Colonic mucosa (tissue), 4 donors: ENCODE data around the gene ITPR3. TPM values are rescaled to one million over a fixed set of nuclear protein-coding genes. Genes with fewer than 3 reads are reported as not detected.

ENCODE experiments used
- DNase-seq: peaks from one replicate; pipeline ENCODE4 v3.0.0-alpha.2; 2020
- H3K27ac ChIP-seq: fragments of 200-600 bp; one replicate; pipeline ENCODE4 v1.8.0; 2021
- H3K27me3 ChIP-seq: fragments of 200-600 bp; one replicate; pipeline ENCODE4 v1.8.0; 2021
- H3K36me3 ChIP-seq: fragments of 200-600 bp; one replicate; pipeline ENCODE4 v1.8.0; 2021
- H3K4me1 ChIP-seq: fragments of 200-600 bp; one replicate; pipeline ENCODE4 v1.8.0; 2021; ENCODE audit warnings: mild to moderate bottlenecking
- H3K4me3 ChIP-seq: fragments of 200-600 bp; one replicate; pipeline ENCODE4 v1.8.0; 2021
- H3K9ac ChIP-seq, 2 donors: one replicate each; pipeline ENCODE4 v1.7.0; 2013; ENCODE audit warnings: control low read depth in 2 of 2, low read depth in 2 of 2, low read length in 2 of 2
- H3K9me3 ChIP-seq: fragments of 200-600 bp; one replicate; pipeline ENCODE4 v1.8.0; 2021
- intact Hi-C: fragments of 100-400 bp; cut with DNase I; formaldehyde crosslinking; loops from one replicate; pipeline ENCODE4 v1.14.1; 2022
- total RNA-seq, 2 donors: library from RNA; stranded (reverse); fragmentation: NEBNext Ultra II Directional in 1 of 2; extraction: Animal tissue kit (Norgen Biotek cat#: 25700) in 1 of 2; gene quantifications; one replicate each; pipeline ENCODE4 v1.2.1, GENCODE V29; 2021
- TF ChIP-seq, protein P1 (sequence below): fragments of 200-600 bp; IDR thresholded peaks from one replicate; pipeline ENCODE4 v1.8.0; 2022; ENCODE audit warnings: antibody characterized with exemption, mild to moderate bottlenecking
- donor health status: healthy.
- donor health status: DM: no; HTN: no; CAD: no.
- donor health status: DM: no; HTN: no; CAD: no.

Gene ITPR3
- total RNA-seq, 2 donors from 2014 or later, result 86.2 to 119 TPM

DNA sequence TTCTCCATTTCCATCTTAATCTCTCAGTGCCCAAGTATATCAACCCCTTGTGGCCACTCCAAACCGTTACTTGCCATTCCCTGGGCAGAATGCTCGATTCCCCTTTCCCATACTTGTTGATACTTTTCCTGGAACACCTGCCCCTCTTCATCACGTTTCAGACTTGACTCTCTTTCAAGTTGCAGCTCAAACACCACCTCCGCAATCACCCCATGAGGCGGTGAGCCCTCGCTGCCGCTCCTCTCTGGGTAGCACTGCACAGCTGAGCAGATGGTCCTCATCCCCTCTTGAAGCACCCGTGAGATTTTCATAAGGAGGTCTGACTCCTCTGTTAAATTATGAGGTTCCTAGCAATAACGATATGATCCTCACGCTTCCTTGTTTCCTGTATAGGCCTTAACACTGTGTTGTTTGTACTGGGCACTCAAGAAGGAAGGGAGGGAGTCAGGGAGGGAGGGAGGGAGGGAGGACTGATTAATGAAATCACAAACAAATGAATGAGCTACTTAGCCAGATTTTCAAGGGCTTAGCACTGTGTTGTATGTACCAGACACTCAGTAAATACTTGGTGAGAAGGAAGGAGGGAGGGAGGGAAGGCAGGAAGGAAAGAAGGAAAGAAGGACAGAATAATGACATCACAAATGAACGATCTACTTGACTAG is 98.3 kb downstream of the ITPR3 start:
- H3K36me3 ChIP-seq, result no peaks in the 10 kb centered on the region
- no peaks in the 10 kb centered on the region for H3K27me3 ChIP-seq
- H3K4me3 ChIP-seq, result no peak overlapping the region
- H3K27ac ChIP-seq, result no peak overlapping the region
- no peak for DNase-seq
- no peaks in the 10 kb centered on the region for H3K4me1 ChIP-seq
- intact Hi-C loops, result no loop called here
- H3K9ac ChIP-seq, result no peak overlapping the region
- TF ChIP-seq, protein P1, sequence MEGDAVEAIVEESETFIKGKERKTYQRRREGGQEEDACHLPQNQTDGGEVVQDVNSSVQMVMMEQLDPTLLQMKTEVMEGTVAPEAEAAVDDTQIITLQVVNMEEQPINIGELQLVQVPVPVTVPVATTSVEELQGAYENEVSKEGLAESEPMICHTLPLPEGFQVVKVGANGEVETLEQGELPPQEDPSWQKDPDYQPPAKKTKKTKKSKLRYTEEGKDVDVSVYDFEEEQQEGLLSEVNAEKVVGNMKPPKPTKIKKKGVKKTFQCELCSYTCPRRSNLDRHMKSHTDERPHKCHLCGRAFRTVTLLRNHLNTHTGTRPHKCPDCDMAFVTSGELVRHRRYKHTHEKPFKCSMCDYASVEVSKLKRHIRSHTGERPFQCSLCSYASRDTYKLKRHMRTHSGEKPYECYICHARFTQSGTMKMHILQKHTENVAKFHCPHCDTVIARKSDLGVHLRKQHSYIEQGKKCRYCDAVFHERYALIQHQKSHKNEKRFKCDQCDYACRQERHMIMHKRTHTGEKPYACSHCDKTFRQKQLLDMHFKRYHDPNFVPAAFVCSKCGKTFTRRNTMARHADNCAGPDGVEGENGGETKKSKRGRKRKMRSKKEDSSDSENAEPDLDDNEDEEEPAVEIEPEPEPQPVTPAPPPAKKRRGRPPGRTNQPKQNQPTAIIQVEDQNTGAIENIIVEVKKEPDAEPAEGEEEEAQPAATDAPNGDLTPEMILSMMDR, result no peak
- H3K9me3 ChIP-seq, result no peaks in the 10 kb centered on the region

DNA sequence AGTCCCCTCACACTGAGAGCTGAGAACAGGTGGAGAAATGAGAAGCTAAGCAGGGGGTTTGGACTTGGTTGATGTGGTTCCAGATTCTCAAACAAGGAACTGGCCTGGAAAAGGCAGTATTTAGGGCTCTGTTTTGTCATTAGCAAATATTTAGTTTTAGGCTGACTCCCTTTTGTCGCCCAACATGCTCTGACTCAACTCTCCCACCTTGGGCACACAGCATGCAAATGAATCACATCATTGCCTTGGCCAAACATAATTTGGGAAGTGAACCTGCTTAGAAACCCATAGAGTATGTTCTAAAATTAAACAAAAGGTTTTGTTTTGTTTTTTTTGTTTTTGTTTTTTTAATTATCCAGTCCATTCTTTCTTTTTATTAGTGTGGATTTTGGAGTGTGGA is 99.9 kb downstream of the ITPR3 start:
- no peak overlapping the region for H3K9ac ChIP-seq
- DNase-seq, result no peak
- H3K36me3 ChIP-seq, result no peaks in the 10 kb centered on the region
- no peak overlapping the region for H3K27ac ChIP-seq
- TF ChIP-seq, protein P1, result no peak
- H3K27me3 ChIP-seq, result no peaks in the 10 kb centered on the region
- H3K9me3 ChIP-seq, result no peaks in the 10 kb centered on the region
- intact Hi-C loops, result no loop called here
- no peaks in the 10 kb centered on the region for H3K4me1 ChIP-seq
- H3K4me3 ChIP-seq, result no peak overlapping the region

DNA sequence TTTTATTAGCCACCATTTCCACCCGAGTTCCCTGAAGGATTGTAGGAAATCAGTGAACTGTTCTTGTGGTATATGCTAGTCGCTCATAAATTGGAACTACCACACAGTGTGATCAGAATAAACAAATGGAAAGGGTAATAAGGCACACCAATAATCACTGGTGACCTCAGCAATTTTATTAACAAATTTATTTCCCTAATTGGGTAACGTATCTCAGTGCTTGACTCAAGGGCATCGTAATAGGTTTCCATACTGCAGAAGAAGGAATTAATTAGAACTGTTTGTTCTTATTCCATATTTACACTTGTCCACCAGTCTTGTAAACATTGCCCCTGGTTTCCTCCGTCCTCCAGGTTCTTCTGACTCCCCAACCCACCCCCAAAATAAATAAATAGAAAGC is 100.4 kb downstream of the ITPR3 start:
- Histone ChIP-seq H3K4me1 (no peaks in the 10 kb centered on the region), H3K9me3 (no peaks in the 10 kb centered on the region), H3K4me3 (no peak overlapping the region), H3K27ac (no peak overlapping the region), H3K27me3 (no peaks in the 10 kb centered on the region), H3K9ac (no peak overlapping the region), H3K36me3 (no peaks in the 10 kb centered on the region)
- no peak for DNase-seq
- TF ChIP-seq, protein P1, result no peak
- intact Hi-C loops, result no loop called here

DNA sequence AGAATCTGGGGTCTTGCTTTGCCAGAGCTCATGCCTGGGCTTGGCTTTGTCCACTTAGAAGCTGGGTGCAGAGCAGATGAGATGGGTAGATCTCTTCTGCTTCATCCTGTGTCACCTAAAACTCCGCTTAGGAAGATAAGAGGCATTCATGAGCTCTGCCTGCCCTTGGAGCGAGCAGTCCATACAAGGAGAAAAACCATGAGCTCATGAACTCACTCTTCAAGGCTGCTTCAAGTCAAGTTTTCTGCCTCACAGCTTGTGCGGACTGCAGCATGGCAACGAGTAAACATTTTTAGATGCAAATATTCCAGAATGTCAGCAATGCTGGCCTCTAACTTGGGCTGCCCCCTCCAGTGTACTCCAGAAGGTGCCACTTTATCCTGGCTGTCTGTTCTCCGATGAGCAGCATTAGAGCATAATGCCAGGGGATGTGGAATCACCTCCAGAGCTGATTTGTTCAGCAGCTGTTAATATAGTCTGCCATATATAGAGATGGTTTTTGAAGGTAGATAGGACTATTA is 101.0 kb downstream of the ITPR3 start:
- H3K4me3 ChIP-seq, result no peak overlapping the region
- H3K4me1 ChIP-seq, result no peaks in the 10 kb centered on the region
- no peaks in the 10 kb centered on the region for H3K9me3 ChIP-seq
- intact Hi-C loops, result no loop called here
- no peak overlapping the region for H3K27ac ChIP-seq
- H3K36me3 ChIP-seq, result no peaks in the 10 kb centered on the region
- DNase-seq, result no peak
- no peak overlapping the region for H3K9ac ChIP-seq
- H3K27me3 ChIP-seq, result no peaks in the 10 kb centered on the region
- TF ChIP-seq, protein P1, result no peak

DNA sequence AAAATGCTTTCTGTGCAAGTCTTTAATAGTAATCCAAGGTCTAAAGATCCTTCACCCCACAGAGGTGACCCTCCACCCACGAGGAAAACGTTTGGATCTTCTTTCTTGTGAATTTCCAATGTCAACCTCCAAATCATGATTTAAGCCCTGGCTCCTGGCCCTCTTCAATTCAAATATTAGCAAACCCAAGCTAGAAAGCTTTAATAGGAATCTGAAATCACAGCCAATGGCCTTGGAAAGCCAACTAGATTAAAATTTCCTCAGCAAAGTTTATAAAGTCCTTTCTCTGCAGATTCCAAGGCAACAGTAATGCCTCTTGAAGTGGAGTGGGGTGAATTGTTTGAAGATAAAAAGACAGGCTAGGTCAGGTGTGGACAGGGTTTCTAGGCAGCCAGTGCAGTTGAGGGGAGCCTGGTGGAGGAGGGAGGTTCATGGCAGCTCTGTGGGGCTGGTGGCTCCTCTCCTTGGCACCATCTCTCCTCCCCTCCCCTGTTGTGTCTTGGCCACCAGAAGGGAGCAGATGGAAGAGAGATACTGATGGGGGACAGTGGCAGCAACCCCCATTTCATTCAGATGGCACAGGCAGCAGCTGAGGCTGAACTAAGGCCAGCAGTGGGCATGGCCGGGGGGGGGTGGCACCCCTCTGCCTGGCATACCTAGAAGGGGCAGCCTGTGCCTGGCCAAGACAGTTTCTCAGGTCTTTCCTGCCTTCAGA is 102.4 kb downstream of the ITPR3 start:
- intact Hi-C loops, result no loop called here
- Histone ChIP-seq H3K4me3 (no peak overlapping the region), H3K9ac (no peak overlapping the region), H3K9me3 (no peaks in the 10 kb centered on the region), H3K4me1 (no peaks in the 10 kb centered on the region), H3K27me3 (no peaks in the 10 kb centered on the region), H3K36me3 (no peaks in the 10 kb centered on the region), H3K27ac (no peak overlapping the region)
- TF ChIP-seq, protein P1, result no peak
- no peak for DNase-seq
